K562 (cell line): ENCODE data around the gene HBP1. TPM values are rescaled to one million over a fixed set of nuclear protein-coding genes. Genes with fewer than 3 reads are reported as not detected.

ENCODE experiments used
- ATAC-seq: fragments of 200-7000 bp; cut with Tn5 transposase; 3 replicates; pipeline ENCODE4 v1.9.1; 2020; ENCODE audit warnings: moderate library complexity
- BruUV-seq: library from RNA; stranded (reverse); fragments of 400-500 nt; replicated peaks from 2 replicates; lab custom pipeline; 2021; lab: Mats Ljungman, UMichigan
- CTCF ChIA-PET: fragments of 300-600 bp; formaldehyde crosslinking; extraction: SDS; loops from one replicate; lab custom pipeline; 2021; ENCODE audit warnings: low intra/inter-chr PET ratio; lab: Yijun Ruan, JAX
- POLR2A ChIA-PET: fragments of 300-600, 350-650 bp; sonication (Branson Sonifier 250); formaldehyde crosslinking; extraction: SDS; loops from one replicate; lab custom pipeline; 2021; ENCODE audit warnings: antibody characterized with exemption, inconsistent platforms; lab: Yijun Ruan, JAX
- DNase-seq, 4 experiments: peaks; one replicate each; pipeline versions ENCODE4 v3.0.0 to v3.0.0-alpha.2; 2011 to 2018; ENCODE audit warnings: low spot score in 3 of 4, mixed read lengths in 3 of 4; ENCODE audit errors: extremely low read depth in 1 of 4
- FAIRE-seq: peaks from 2 replicates; lab custom pipeline; 2011; peaks lifted over from hg19 to GRCh38; lab: Jason Lieb, UNC
- H2AFZ ChIP-seq: 2 replicates; pipeline ENCODE4 v1.6.0; 2011; ENCODE audit warnings: low read depth, low read length, control low read depth, inconsistent platforms
- H3K27ac ChIP-seq: fragments of 200-600 bp; 3 replicates; pipeline ENCODE4 v1.8.0; 2011; ENCODE audit warnings: low read depth, mild to moderate bottlenecking, control low read depth, inconsistent platforms, low read length, moderate library complexity, mixed read lengths; ENCODE audit errors: extremely low read depth
- H3K27me3 ChIP-seq, 2 experiments: fragments of 300-600 bp in 1 of 2; 2 replicates in 1 of 2; 3 replicates in 1 of 2; pipeline versions ENCODE4 v1.6.0 to v1.8.0; 2011; ENCODE audit warnings: inconsistent platforms in 2 of 2, low read length in 2 of 2, mild to moderate bottlenecking in 1 of 2, mixed read lengths in 1 of 2, moderate library complexity in 1 of 2; ENCODE audit not compliant: control insufficient read depth in 2 of 2, insufficient read depth in 2 of 2
- H3K36me3 ChIP-seq: fragments of 300-600 bp; 3 replicates; pipeline ENCODE4 v1.8.0; 2011; ENCODE audit warnings: mild to moderate bottlenecking, low read length, inconsistent platforms; ENCODE audit not compliant: control insufficient read depth, insufficient read depth
- H3K4me1 ChIP-seq, 2 experiments: fragments of 200-600 bp in 1 of 2; replicated peaks in 1 of 2; 2 replicates in 1 of 2; 3 replicates in 1 of 2; pipeline versions ENCODE4 v1.5.1 to v1.8.0; 2011; ENCODE audit warnings: inconsistent platforms in 2 of 2, low read length in 2 of 2, mild to moderate bottlenecking in 1 of 2, mixed read lengths in 1 of 2, moderate library complexity in 1 of 2; ENCODE audit not compliant: control insufficient read depth in 2 of 2, insufficient read depth in 2 of 2
- H3K4me2 ChIP-seq: 2 replicates; pipeline ENCODE4 v1.6.1; 2011; ENCODE audit warnings: low read length, control low read depth, inconsistent platforms, mixed read lengths; ENCODE audit not compliant: insufficient read depth
- H3K4me3 ChIP-seq: fragments of 200-600 bp; sonication (generic), shearing (Covaris generic); 2 replicates; pipeline ENCODE4 v1.5.1; 2016; ENCODE audit warnings: control low read depth, inconsistent platforms
- H3K79me2 ChIP-seq: fragments of 200-600 bp; 3 replicates; pipeline ENCODE4 v1.8.0; 2011; ENCODE audit warnings: low read length, inconsistent platforms; ENCODE audit not compliant: control insufficient read depth, insufficient read depth
- H3K9ac ChIP-seq, 2 experiments: 2 replicates each; pipeline versions ENCODE4 v1.6.0 to v1.6.1; 2011; ENCODE audit warnings: low read depth in 2 of 2, low read length in 2 of 2, control low read depth in 1 of 2, inconsistent platforms in 1 of 2, mild to moderate bottlenecking in 1 of 2, mixed read lengths in 1 of 2; ENCODE audit not compliant: insufficient read depth in 1 of 2
- H3K9me1 ChIP-seq: one replicate; pipeline ENCODE4 v1.6.0; 2011; ENCODE audit warnings: inconsistent platforms, mild to moderate bottlenecking, low read length, moderate library complexity; ENCODE audit not compliant: control insufficient read depth, insufficient read depth
- H3K9me3 ChIP-seq: replicated peaks from 2 replicates; pipeline ENCODE4 v1.5.1; 2011; ENCODE audit warnings: low read depth, low read length, inconsistent platforms; ENCODE audit not compliant: control insufficient read depth, insufficient read depth
- H4K20me1 ChIP-seq: replicated peaks from 2 replicates; pipeline ENCODE4 v1.6.1; 2011; ENCODE audit warnings: low read length, inconsistent platforms, mixed read lengths; ENCODE audit not compliant: control insufficient read depth, insufficient read depth
- BCOR ChIP-seq: fragments of 450-650 bp; IDR thresholded peaks from 2 replicates; pipeline ENCODE4 v1.6.1; 2016
- SMAD3 ChIP-seq: fragments of 450-650 bp; formaldehyde crosslinking; conservative IDR thresholded peaks from 2 replicates; pipeline ENCODE4 v1.4.0; 2020; ENCODE audit warnings: mild to moderate bottlenecking
- ZBTB17 ChIP-seq: fragments of 450-650 bp; formaldehyde crosslinking; IDR thresholded peaks from 2 replicates; pipeline ENCODE4 v1.4.0; 2020; ENCODE audit warnings: mild to moderate bottlenecking
- ZNF830 ChIP-seq: fragments of 250-450 bp; sonication (Bioruptor Pico); IDR thresholded peaks from 2 replicates; pipeline ENCODE4 v1.5.0; 2021; ENCODE audit warnings: mild to moderate bottlenecking
- WGBS: fragments of 100-300 bp; shearing (Covaris generic); methylation state at CpG from one replicate; pipeline ENCODE4 v1.1.6; 2016; ENCODE audit warnings: low coverage, mixed read lengths; ENCODE audit not compliant: insufficient coverage; ENCODE audit errors: missing lambda C conversion rate; 5-methylcytosine and 5-hydroxymethylcytosine counted together
- in situ Hi-C: fragments of 300-500 bp; cut with MboI; formaldehyde crosslinking; loops from 4 replicates; pipeline ENCODE4 v1.15.0; 2018; ENCODE audit warnings: inconsistent platforms, mixed read lengths
- intact Hi-C: fragments of 100-400 bp; cut with micrococcal nuclease; formaldehyde crosslinking; loops from 2 replicates; pipeline ENCODE4 v1.14.2; 2022
- polyA plus RNA-seq, 8 experiments: library from polyadenylated mRNA; depleted of rRNA in 4 of 8; stranded (reverse) in 5 of 8; unstranded in 3 of 8; fragments of >200 nt; fragmentation: Nextera tagmentation in 2 of 8; fragmentation: Illumina TruSeq in 1 of 8; extraction: Ambion mirVana in 2 of 8; extraction: Trizol in 1 of 8; gene quantifications; 2 replicates each; pipeline versions ENCODE4 v1.2.1 to v1.2.3, GENCODE V29; 2011 to 2014; ENCODE audit warnings: inconsistent platforms in 1 of 8, missing spikeins in 1 of 8
- total RNA-seq, 7 experiments: library from RNA; depleted of rRNA in 6 of 7; stranded (reverse); fragments of >200 nt in 6 of 7; fragmentation: Illumina TruSeq in 2 of 7; extraction: Trizol in 2 of 7; gene quantifications; 2 replicates each; pipeline versions ENCODE4 v1.2.1 to v1.2.3, GENCODE V29; 2011 to 2021; ENCODE audit warnings: low replicate concordance in 1 of 7
- TF ChIP-seq, protein P1 (sequence below): sonication (generic); formaldehyde crosslinking; IDR thresholded peaks from 2 replicates; pipeline ENCODE4 v1.8.1; 2023; ENCODE audit warnings: mild to moderate bottlenecking, missing genetic modification reagents
- TF ChIP-seq, protein P2 (sequence below): sonication (generic); IDR thresholded peaks from 2 replicates; pipeline ENCODE4 v1.6.1; 2016

Gene HBP1
- total and polyA plus RNA-seq, 9 of the 15 experiments (the other 6 are each of a cell fraction or from before 2014, with no cell fraction given): 18.7 to 59.9 (median 27.0) TPM

DNA sequence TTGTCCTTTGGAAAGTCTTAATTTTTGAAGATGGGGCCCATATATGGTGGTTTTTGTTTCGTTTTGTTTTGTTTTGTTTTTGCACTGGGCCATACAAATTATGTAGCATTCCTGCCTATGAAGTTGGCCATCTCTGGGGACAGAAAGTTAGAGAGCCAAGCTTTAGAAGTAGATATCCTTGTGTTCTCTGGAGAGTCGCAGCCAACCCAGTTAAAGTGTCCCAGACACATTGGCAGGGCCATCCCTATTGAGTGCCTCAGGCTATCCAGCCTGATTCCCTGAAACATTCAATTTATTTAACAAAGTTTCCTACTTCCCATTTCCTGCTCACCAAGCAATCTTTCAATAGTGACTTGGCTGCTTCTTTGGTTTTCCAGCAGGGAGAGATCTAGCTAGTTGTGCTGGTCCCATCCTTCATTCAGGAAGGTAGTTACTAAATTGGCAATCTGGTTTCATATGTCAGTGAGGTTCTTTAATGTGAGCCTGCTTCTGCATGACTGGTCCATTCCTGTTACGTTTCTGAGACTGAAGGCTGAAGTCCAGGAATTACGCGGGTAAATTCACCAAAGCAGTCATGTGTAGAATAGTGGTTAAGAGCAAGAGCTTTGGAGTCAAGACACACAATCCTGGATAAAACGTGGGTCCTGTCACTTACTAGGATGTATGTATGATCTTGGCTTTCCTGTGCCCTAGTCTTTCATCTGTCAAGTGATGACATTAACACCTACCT is 49.3 kb upstream of the HBP1 start:
- H3K4me1 ChIP-seq: peaks cover 0 to 30% of the 10 kb centered on the region in 2 experiments; a peak in 3 of 5 replicates
- 78% methylated on average over 6 of the region's 6 CpGs for WGBS
- no TSS peak for BruUV-seq
- H3K9me1 ChIP-seq: no peaks in the 10 kb centered on the region
- peaks cover 15% of the 10 kb centered on the region; the same call in 2 of the 3 replicates for H3K36me3 ChIP-seq
- DNase-seq (no peak), FAIRE-seq (no peak), ATAC-seq (no peak)
- peaks cover 91% of the 10 kb centered on the region for H3K79me2 ChIP-seq
- CTCF ChIA-PET: no interaction called here
- no peak overlapping the region for H3K9ac ChIP-seq
- intact Hi-C loops: loop anchor here (5.0 kb wide), 1 partner anchor 72 kb away; no protein-coding TSS in a partner anchor
- no peaks in the 10 kb centered on the region for H3K9me3 ChIP-seq
- H3K27me3 ChIP-seq: no peaks in the 10 kb centered on the region
- TF ChIP-seq ZBTB17 (no peak), BCOR (no peak), ZNF830 (CRISPR knock-in tag) (no peak), SMAD3 (CRISPR knock-in tag) (no peak)
- TF ChIP-seq, protein P1, sequence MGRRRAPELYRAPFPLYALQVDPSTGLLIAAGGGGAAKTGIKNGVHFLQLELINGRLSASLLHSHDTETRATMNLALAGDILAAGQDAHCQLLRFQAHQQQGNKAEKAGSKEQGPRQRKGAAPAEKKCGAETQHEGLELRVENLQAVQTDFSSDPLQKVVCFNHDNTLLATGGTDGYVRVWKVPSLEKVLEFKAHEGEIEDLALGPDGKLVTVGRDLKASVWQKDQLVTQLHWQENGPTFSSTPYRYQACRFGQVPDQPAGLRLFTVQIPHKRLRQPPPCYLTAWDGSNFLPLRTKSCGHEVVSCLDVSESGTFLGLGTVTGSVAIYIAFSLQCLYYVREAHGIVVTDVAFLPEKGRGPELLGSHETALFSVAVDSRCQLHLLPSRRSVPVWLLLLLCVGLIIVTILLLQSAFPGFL (CRISPR knock-in tag): 0 out of 2 replicates have a peak, but pooled peaks have one; percentile 24
- TF ChIP-seq, protein P2, sequence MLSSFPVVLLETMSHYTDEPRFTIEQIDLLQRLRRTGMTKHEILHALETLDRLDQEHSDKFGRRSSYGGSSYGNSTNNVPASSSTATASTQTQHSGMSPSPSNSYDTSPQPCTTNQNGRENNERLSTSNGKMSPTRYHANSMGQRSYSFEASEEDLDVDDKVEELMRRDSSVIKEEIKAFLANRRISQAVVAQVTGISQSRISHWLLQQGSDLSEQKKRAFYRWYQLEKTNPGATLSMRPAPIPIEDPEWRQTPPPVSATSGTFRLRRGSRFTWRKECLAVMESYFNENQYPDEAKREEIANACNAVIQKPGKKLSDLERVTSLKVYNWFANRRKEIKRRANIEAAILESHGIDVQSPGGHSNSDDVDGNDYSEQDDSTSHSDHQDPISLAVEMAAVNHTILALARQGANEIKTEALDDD: peak; percentile 8; the same call in 1 of the 2 replicates
- no peak overlapping the region for H2AFZ ChIP-seq
- no peak overlapping the region for H3K4me3 ChIP-seq
- H4K20me1 ChIP-seq: 0 out of 2 replicates have a peak, but pooled peaks cover 7% of the 10 kb centered on the region
- H3K27ac ChIP-seq: no peak overlapping the region
- no peak overlapping the region for H3K4me2 ChIP-seq
- in situ Hi-C loops: no loop called here
- POLR2A ChIA-PET: interaction anchor here (1.0 to 1.4 kb wide), 2 partner anchors 12 to 15 kb away, joined by 4 read pairs; no protein-coding TSS in a partner anchor
